ENCODE results near the gene NTN3. TPM values are rescaled to one million over a fixed set of nuclear protein-coding genes. Genes with fewer than 3 reads are reported as not detected.
"Not testable (repeated sequence)": the region's sequence is repeated elsewhere in the genome, so short reads cannot be mapped to it uniquely, and the experiment has no call there.

The NTN3 gene
- total RNA-seq, 1 donor from 2014 or later = under 0.01 TPM

GRCh38 chr16:2479996-2480395, 8.9 kb downstream of the NTN3 start:
- not testable (repeated sequence) for DNase-seq (ENCODE audit: low read depth in 2 of 2)

GRCh38 chr16:2480948-2481347, 9.9 kb downstream of the NTN3 start:
- DNase-seq (ENCODE audit: low read depth in 2 of 2) = no peak

DNA sequence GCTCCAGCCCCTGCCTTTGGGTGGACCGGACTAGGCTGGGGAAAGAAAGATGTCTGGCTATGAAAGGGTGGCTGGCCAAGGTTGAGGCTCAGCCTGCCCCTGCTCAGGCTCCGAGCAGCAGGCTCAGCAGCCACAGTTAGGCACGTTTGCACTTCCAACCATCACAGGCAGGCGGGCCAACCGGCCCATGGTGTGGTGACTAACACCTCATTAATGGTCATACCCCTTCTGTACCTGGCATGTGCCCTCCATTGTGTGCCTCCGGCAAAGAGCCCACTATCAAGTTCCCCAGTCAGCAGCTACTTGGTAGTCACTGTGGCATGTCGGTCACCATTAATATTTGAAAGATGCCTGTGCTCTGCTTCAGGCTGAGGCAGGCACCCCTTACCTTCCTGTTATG, 10.6 kb downstream of the NTN3 start:
- DNase-seq (ENCODE audit: low read depth in 2 of 2) = no peak

DNA sequence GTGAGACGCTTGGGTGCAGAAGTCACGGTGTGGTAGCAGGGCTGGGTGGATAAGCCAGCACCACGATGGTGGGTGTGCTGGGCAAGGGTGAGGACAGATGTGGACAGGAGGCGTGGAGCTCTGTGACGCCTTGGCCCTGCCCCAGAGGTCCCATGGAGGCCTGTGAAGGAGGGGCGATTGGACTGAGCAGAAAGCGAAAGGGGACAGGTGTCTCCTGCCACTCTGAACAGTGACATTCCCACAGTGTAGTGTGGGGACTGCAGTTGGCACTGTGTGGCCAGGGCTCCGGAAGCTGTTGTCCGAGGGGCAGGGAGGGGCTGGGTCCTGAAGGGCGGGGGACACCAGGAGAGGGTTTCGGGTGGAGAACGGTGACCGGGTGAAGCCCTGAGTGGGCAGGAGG, 11.2 kb downstream of the NTN3 start:
- DNase-seq (ENCODE audit: low read depth in 2 of 2) = no peak

- peak in 1 of 2 donors; percentile 26 for DNase-seq (ENCODE audit: low read depth in 2 of 2)
These were observed 11.8 kb downstream of the NTN3 start for GRCh38 chr16:2482708-2483534.

GRCh38 chr16:2483939-2484897, 13.1 kb downstream of the NTN3 start:
- no peak for DNase-seq (ENCODE audit: low read depth in 2 of 2)

DNA sequence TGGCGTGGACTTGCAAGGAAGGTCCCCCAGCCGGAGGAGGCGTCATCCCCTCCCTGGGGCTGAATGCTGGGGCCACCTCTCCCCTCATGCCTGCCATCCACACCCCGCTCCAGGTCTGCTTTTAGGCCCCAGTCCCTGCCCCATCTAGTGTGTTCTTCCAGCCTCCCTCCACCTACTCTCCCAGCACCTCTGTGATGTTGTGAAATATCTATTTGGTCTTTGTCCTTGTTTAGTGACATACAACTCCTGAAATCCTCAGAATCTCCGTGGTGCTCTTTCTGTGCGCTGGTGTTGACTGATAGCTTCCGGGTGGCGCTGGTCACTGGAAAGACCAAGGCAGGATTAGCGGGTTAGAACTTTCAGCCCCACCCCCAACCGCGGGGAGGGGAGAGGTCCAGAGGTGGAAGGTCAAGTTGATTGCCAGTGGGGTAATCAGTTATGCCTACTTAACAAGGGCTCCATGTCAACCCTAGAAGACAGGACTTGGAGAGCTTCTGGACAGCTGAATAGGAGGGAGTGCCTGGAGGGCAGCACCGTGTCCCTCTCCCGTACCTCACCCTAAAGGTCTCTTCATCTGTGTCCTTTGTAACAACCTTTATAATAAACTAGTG, 13.9 kb downstream of the NTN3 start:
- no peak for DNase-seq (ENCODE audit: low read depth in 2 of 2)

DNA sequence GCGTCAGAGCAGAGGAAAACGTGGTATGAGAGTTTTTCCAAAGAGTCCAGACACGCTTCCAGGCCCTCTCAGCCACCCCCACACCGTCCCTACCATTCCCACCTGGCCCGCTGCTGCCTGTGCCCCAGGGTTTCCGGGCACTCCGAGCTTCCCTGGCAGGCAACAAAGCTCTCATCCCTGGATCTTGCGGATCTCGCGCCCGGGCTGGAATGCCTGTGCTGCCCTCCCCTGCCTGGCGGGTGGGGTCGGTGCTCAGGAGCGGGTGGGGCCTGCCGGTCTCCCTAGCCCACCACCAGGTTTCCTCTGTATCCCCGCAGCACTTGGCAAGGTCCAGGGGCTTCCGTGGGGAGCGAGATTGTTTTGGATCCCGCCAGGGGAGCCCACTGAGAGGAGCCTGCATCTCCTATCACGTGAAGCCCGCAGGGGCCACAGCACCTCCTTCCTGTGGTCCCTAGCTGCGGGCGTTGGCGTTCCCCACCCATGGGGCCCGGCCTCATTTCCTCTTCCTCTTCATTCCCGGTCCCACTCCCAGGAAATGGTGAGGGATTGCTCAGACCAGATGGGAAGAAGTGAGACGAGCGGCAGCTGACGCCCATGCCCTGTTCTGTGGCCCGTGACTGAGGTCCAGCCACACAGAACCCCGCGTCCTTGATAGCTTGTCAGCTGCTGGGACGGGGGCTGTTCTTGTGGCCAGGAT, 14.9 kb downstream of the NTN3 start:
- peak in 1 of 2 donors; percentile 39 for DNase-seq (ENCODE audit: low read depth in 2 of 2)

- no peak for DNase-seq (ENCODE audit: low read depth in 2 of 2)
These were observed 15.8 kb downstream of the NTN3 start for GRCh38 chr16:2486645-2487516.

- DNase-seq (ENCODE audit: low read depth in 2 of 2) = no peak
These were observed 16.4 kb downstream of the NTN3 start for GRCh38 chr16:2487517-2487842.

DNA sequence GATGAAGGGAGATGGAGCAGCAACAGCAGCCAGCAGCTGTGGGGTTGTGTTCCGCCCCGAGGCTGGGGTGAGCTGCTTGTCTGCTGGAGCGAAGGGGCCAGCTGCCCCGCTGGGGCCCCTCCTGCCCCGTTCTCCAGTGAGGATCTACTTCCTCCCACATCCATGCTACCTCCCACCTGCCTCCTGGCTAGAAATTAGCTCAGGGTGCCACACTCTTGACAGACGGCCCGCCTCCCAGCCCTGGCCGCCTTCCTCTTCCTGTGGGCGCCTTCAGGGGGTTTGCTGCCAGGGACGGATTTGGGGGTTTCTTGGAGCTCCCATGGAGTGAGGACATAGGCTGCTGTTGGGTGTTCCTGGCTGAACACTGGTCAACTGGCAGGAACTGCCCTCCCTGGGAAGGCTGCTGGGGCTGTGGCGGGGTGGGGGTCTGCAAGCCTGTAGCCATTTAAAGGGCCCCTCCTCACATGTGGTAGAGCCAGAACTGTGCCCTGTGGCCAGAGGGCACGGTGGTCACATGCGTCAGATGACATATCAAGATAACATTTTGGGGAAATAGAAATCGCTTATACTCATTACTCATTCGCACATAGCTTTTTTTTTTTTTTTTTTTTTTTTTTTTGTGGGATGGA, 16.9 kb downstream of the NTN3 start:
- no peak for DNase-seq (ENCODE audit: low read depth in 2 of 2)

DNA sequence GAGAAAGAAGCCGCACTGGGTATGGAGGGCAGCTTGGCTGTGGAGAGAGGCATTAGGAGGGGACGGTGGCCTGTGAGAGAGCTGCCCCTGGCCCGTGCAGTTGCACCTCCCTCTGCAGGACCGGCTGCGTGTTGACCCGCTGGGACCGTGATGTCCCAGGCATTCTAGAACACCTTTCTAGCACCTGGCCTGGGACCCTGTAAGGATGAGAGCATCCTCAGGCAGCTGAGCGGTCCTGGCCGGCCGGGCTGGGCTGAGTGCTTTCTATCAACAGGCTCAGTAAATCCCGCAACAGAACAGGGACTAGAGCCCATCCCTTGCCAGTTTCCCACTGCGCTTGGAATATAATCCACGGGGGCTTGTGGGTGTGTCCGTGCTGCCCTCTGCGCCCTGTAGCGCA, 18.5 kb downstream of the NTN3 start:
- DNase-seq (ENCODE audit: low read depth in 2 of 2) = no peak

DNA sequence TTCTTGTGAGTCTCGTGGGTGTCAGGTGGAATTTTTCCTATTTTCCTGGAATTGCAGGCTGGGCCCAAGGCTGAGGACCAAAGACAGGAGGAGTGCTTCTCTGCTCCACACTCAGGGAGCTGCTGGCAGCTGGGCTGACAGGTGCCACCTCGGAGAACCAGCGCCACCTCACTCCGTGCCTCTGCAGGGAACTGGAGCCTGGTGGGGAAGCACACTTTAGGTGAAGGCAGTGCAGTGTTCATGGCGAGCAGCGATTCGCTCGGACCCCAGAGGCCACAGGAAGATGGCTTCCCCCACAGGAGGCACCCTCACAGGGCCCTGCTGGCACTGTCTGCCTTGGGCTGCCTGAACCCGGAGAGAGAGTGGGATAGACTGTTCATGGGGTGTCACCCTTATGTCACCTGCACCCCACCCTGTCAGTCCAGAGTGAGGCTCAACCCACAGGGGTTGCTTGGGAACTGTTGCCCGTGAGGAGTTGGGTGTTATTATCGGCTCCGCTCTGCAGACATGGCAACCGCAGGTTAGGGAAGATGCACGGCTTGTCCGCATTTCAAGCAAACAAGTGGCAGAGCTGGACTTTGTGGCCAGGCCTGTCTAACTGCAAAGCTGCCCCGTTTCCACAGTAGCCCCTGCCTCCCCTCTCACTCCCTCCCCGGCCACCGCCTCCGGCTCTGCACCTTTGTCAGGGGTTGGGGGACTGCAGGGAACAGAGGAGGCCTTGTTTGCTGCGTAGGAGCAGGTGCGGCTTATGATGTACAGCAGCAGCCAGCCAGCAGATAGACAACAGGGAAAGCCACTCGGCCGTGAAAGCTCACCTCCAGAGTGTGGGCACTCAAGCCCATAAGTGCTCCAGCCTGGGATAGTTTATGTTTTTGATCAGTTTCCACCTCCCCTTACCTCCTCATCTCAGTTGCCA, 19.4 kb downstream of the NTN3 start:
- no peak for DNase-seq (ENCODE audit: low read depth in 2 of 2)

DNA sequence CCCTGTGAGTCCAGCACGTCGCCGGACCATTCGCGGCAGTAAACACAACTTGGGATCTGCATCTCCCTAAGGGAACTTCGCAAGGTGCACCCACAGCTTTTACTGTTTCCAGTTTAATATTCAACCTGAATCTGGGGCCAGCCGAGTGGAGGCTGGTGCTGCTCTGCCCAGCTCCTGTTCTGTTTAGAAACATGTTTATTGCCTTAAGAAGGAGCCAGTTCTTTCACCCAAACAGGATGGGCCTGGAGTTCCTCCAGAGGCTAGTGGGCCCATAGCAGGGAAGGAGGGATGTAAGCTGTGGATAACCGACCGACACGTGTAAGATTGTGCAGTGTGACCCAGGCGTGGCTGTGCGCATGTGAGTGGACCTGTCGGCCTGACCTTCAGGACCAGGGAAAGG, 21.2 kb downstream of the NTN3 start:
- DNase-seq (ENCODE audit: low read depth in 2 of 2) = no peak

DNA sequence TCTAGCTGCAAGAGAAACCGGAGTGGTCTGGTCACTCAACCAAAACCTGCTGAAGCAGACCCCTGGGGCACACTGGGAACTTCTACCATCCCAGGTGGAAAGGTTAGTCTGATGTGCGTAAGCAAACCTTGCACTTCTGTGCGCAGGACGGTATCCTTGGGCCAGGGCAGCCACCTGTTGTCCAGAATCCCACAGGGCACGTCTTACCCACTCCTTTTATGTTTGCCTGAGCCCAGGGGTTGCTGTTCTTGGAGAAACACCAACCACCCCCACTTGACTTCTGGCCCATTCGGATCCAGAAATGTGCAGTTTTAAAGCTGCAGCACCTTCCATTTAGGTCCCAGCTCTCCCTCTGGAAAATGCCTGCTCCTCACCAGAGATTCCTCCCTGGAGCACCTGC, 22.5 kb downstream of the NTN3 start:
- DNase-seq (ENCODE audit: low read depth in 2 of 2) = no peak

- DNase-seq (ENCODE audit: low read depth in 2 of 2) = no peak
These were observed 23.5 kb downstream of the NTN3 start for GRCh38 chr16:2494616-2495015.

- DNase-seq (ENCODE audit: low read depth in 2 of 2) = no peak
These were observed 23.9 kb downstream of the NTN3 start for GRCh38 chr16:2495041-2495440.

- DNase-seq (ENCODE audit: low read depth in 2 of 2) = no peak
These were observed 25.4 kb downstream of the NTN3 start for GRCh38 chr16:2496223-2497115.

Data from lung microvascular endothelial cell (primary cell).